PC-9 (cell line): ENCODE results near the gene GPBAR1. TPM values are rescaled to one million over a fixed set of nuclear protein-coding genes. Genes with fewer than 3 reads are reported as not detected.

ENCODE experiments used
- BruUV-seq: library from RNA; stranded (reverse); fragments of 400-500 nt; replicated peaks from 2 replicates; lab custom pipeline; 2021; lab: Mats Ljungman, UMichigan
- CTCF ChIA-PET: fragments of 300-600 bp; sonication (Branson Sonifier 250); formaldehyde crosslinking; loops from one replicate; lab custom pipeline; 2022; ENCODE audit warnings: antibody characterized with exemption; lab: Charles Lee
- POLR2A ChIA-PET: fragments of 300-600 bp; sonication (Branson Sonifier 250); formaldehyde crosslinking; loops from one replicate; lab custom pipeline; 2022; ENCODE audit warnings: antibody characterized with exemption; ENCODE audit not compliant: unreplicated experiment; lab: Charles Lee
- DNase-seq, 2 experiments: peaks; one replicate each; pipeline versions ENCODE4 v3.0.0 to v3.0.0-alpha.2; 2015 to 2022; ENCODE audit warnings: mixed read lengths in 1 of 2
- H2AFZ ChIP-seq: fragments of 200-600 bp; sonication (generic); 2 replicates; pipeline ENCODE4 v1.8.1; 2017; ENCODE audit warnings: antibody characterized with exemption
- H3F3A ChIP-seq: fragments of 200-600 bp; sonication (generic); 2 replicates; pipeline ENCODE4 v1.8.1; 2017; ENCODE audit warnings: antibody characterized with exemption, mild to moderate bottlenecking, low read depth; ENCODE audit not compliant: insufficient read depth
- H3K27ac ChIP-seq: fragments of 200-600 bp; sonication (generic); 2 replicates; pipeline ENCODE4 v1.6.1; 2016; ENCODE audit warnings: mixed run types
- H3K27me3 ChIP-seq: fragments of 200-600 bp; sonication (generic); 2 replicates; pipeline ENCODE4 v1.6.1; 2016; ENCODE audit warnings: low read depth, mixed run types; ENCODE audit not compliant: insufficient read depth
- H3K36me3 ChIP-seq: fragments of 200-600 bp; sonication (generic); 2 replicates; pipeline ENCODE4 v1.6.1; 2016; ENCODE audit warnings: low read depth, mixed run types
- H3K4me1 ChIP-seq: fragments of 200-600 bp; sonication (generic); replicated peaks from 2 replicates; pipeline ENCODE4 v1.6.1; 2016; ENCODE audit warnings: mixed run types; ENCODE audit not compliant: insufficient read depth
- H3K4me2 ChIP-seq: fragments of 200-600 bp; sonication (generic); 2 replicates; pipeline ENCODE4 v1.6.1; 2017; ENCODE audit warnings: mixed run types
- H3K4me3 ChIP-seq: fragments of 200-600 bp; sonication (generic); 2 replicates; pipeline ENCODE4 v1.6.1; 2016; ENCODE audit warnings: mixed run types
- H3K79me2 ChIP-seq: fragments of 200-600 bp; sonication (generic); 2 replicates; pipeline ENCODE4 v1.6.1; 2017; ENCODE audit warnings: low read depth, mixed run types
- H3K9me2 ChIP-seq: fragments of 200-600 bp; sonication (generic); 2 replicates; pipeline ENCODE4 v1.8.1; 2017; ENCODE audit warnings: mild to moderate bottlenecking; ENCODE audit not compliant: insufficient read depth
- H3K9me3 ChIP-seq: fragments of 200-600 bp; sonication (generic); 2 replicates; pipeline ENCODE4 v1.8.1; 2016; ENCODE audit warnings: low read depth; ENCODE audit not compliant: insufficient read depth
- H4K20me1 ChIP-seq: fragments of 200-600 bp; sonication (generic); 2 replicates; pipeline ENCODE4 v1.8.1; 2017; ENCODE audit not compliant: insufficient read depth
- CTCF ChIP-seq: fragments of 200-600 bp; sonication (generic); conservative IDR thresholded peaks from 2 replicates; pipeline ENCODE4 v1.6.1; 2017; ENCODE audit warnings: mixed run types, antibody characterized with exemption, mild to moderate bottlenecking, moderate library complexity
- EZH2 ChIP-seq: fragments of 200-600 bp; sonication (generic); IDR thresholded peaks from 2 replicates; pipeline ENCODE4 v1.8.0; 2017; ENCODE audit warnings: antibody characterized with exemption, low read depth
- intact Hi-C: fragments of 100-400 bp; cut with micrococcal nuclease; formaldehyde crosslinking; loops from one replicate; pipeline ENCODE4 v1.10.0; 2022; ENCODE audit not compliant: unreplicated experiment
- total RNA-seq: library from RNA; stranded (reverse); gene quantifications from 2 replicates; pipeline ENCODE4 v1.2.3, GENCODE V29; 2021

The GPBAR1 gene
- total RNA-seq, 1 experiment from 2014 or later, result 0.22 TPM

- H3K9me2 ChIP-seq, result no peaks in the 10 kb centered on the region
- CTCF ChIA-PET, result interaction anchor here (0.6 kb wide), 1 partner anchor 10 kb away, joined by 4 read pairs; no protein-coding TSS in a partner anchor
Observed at GRCh38 chr2:218216336-218216673, 44.5 kb upstream of the GPBAR1 start.

GRCh38 chr2:218216674-218217359 lies 44.0 kb upstream of the GPBAR1 start, which contains the start of gene ARPC2:
ARPC2 (plus strand) TSS chr2:218217189; CDS start chr2:218217471, 282 bp downstream.
- peaks cover 54% of the 10 kb centered on the region for H3K79me2 ChIP-seq
- no peak for TF ChIP-seq CTCF
- TF ChIP-seq EZH2, result no peak

More at GRCh38 chr2:218216336-218216673, 44.5 kb upstream of the GPBAR1 start:
- H3K4me1 ChIP-seq, result peaks cover 31% of the 10 kb centered on the region
- TF ChIP-seq CTCF (no peak), EZH2 (no peak)
- H3K9me3 ChIP-seq, result no peaks in the 10 kb centered on the region
- DNase-seq, result no peak
- BruUV-seq, result TSS peak; percentile 91
- H4K20me1 ChIP-seq, result peaks cover 32% of the 10 kb centered on the region
- H3K27me3 ChIP-seq, result 0 out of 2 replicates have a peak, but pooled peaks cover 3% of the 10 kb centered on the region
- intact Hi-C loops, result no loop called here
- H2AFZ ChIP-seq, result peak overlapping the region; percentile 89
- POLR2A ChIA-PET, result interaction anchor here (0.6 kb wide), 1 partner anchor 15 kb away, joined by 3 read pairs; no protein-coding TSS in a partner anchor
- H3F3A ChIP-seq, result peaks cover 11% of the 10 kb centered on the region; the same call in 1 of the 2 replicates
- H3K4me2 ChIP-seq, result peak overlapping the region; percentile 75
- H3K27ac ChIP-seq, result peak overlapping the region; percentile 34
- no peaks in the 10 kb centered on the region for H3K36me3 ChIP-seq
- peaks cover 49% of the 10 kb centered on the region for H3K79me2 ChIP-seq
- H3K4me3 ChIP-seq, result peak overlapping the region; percentile 68

GRCh38 chr2:218217360-218218267 lies 43.2 kb upstream of the GPBAR1 start:
- H3K9me3 ChIP-seq, result no peaks in the 10 kb centered on the region
- ChIA-PET POLR2A (no interaction called here), CTCF (interaction anchor here (0.6 kb wide), 1 partner anchor 9 kb away, joined by 4 read pairs; no protein-coding TSS in a partner anchor)
- TF ChIP-seq EZH2 (no peak), CTCF (no peak)
- H3K27ac ChIP-seq, result peak overlapping the region; percentile 45; the same call in 1 of the 2 replicates
- H3K9me2 ChIP-seq, result no peaks in the 10 kb centered on the region
- DNase-seq, result peak in 1 of 2 experiments; percentile 44
- peak overlapping the region; percentile 68 for H3K4me3 ChIP-seq
- H3K36me3 ChIP-seq, result no peaks in the 10 kb centered on the region
- H3K79me2 ChIP-seq, result peaks cover 62% of the 10 kb centered on the region
- no peaks in the 10 kb centered on the region for H3K27me3 ChIP-seq
- H3F3A ChIP-seq, result peaks cover 11% of the 10 kb centered on the region
- intact Hi-C loops, result no loop called here
- H3K4me2 ChIP-seq, result peak overlapping the region; percentile 91
- peaks cover 44% of the 10 kb centered on the region for H4K20me1 ChIP-seq
- H3K4me1 ChIP-seq, result peaks cover 31% of the 10 kb centered on the region
- BruUV-seq, result no TSS peak
- peak overlapping the region; percentile 74 for H2AFZ ChIP-seq

More at GRCh38 chr2:218216674-218217359, 44.0 kb upstream of the GPBAR1 start, which contains the start of gene ARPC2:
- intact Hi-C loops, result no loop called here
- Histone ChIP-seq H3K27ac (peak within 1 kb of the TSS; percentile 45), H3K4me3 (peak within 1 kb of the TSS; percentile 68), H3F3A (peaks cover 11% of the 10 kb centered on the region; the same call in 1 of the 2 replicates), H3K36me3 (no peaks in the 10 kb centered on the region), H3K9me2 (no peaks in the 10 kb centered on the region), H3K4me1 (peaks cover 31% of the 10 kb centered on the region), H3K9me3 (no peaks in the 10 kb centered on the region), H3K27me3 (no peaks in the 10 kb centered on the region), H4K20me1 (peaks cover 36% of the 10 kb centered on the region), H2AFZ (peak within 1 kb of the TSS; percentile 89), H3K4me2 (peak within 1 kb of the TSS; percentile 91)
- BruUV-seq, result no TSS peak
- ChIA-PET POLR2A (interaction anchor here (0.6 kb wide), 1 partner anchor 14 kb away, joined by 3 read pairs; no protein-coding TSS in a partner anchor), CTCF (interaction anchor here (0.6 kb wide), 1 partner anchor 10 kb away, joined by 4 read pairs; no protein-coding TSS in a partner anchor)
- DNase-seq, result peak; percentile 67 to 91
